Measurements from ENCODE around the gene PIP4K2A. TPM values are rescaled to one million over a fixed set of nuclear protein-coding genes. Genes with fewer than 3 reads are reported as not detected.

The PIP4K2A gene
- total and polyA plus RNA-seq, 2 donors (not counting 3 experiments of a cell fraction or from before 2014, with no cell fraction given) = 11.8 to 32.6 TPM

DNA sequence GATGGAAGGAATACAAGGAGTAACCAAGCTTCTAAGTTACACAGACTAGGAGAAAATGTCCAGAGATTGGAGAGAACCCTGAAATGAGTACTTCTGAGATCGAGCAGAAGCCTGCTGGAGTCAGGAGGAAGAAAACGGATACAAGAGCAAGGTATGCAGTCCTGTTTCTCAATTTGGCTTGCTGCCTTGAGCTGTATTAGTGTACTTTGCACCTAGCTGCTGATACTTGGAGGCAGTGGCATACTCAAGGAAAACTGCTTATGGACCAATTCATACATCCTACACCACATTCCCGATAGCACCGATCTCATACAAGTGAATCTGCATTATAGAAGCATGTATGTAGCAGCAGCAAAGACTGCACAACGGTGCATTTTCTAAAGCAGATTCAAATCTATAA, 14.4 kb downstream of the PIP4K2A start:
- H3K79me2 ChIP-seq (ENCODE audit: control insufficient read depth, insufficient read depth, low read length) = peaks cover 52% of the 10 kb centered on the region
- H3K9me1 ChIP-seq (replicated peaks; ENCODE audit: control insufficient read depth, extremely low read depth, insufficient read depth, low read length) = peaks cover 2% of the 10 kb centered on the region
- no peak for DNase-seq (ENCODE audit: low read depth, low spot score)
- CTCF ChIA-PET = no interaction called here
- intact Hi-C loops (cut with micrococcal nuclease) = no loop called here
- H4K20me1 ChIP-seq (replicated peaks; ENCODE audit: control insufficient read depth, extremely low read depth, insufficient read depth, low read length) = no peaks in the 10 kb centered on the region
- FAIRE-seq = no peak
- POLR2A ChIA-PET = no interaction called here
- no peak for TF ChIP-seq POLR2AphosphoS5 (IDR thresholded peaks at IDR 0.05; ENCODE audit: insufficient read depth, low read depth, low read length)
- no peak for TF ChIP-seq JUN (IDR thresholded peaks at IDR 0.05; ENCODE audit: borderline replicate concordance, insufficient read depth, insufficient read length, low read depth)
- TF ChIP-seq, protein P1, sequence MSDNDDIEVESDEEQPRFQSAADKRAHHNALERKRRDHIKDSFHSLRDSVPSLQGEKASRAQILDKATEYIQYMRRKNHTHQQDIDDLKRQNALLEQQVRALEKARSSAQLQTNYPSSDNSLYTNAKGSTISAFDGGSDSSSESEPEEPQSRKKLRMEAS (IDR thresholded peaks at IDR 0.05; ENCODE audit: insufficient read depth, insufficient read length) = no peak
- no peak for TF ChIP-seq GATA2 (IDR thresholded peaks at IDR 0.05; ENCODE audit: insufficient read depth, insufficient read length, low read depth, low read length)
- TF ChIP-seq, protein P2, sequence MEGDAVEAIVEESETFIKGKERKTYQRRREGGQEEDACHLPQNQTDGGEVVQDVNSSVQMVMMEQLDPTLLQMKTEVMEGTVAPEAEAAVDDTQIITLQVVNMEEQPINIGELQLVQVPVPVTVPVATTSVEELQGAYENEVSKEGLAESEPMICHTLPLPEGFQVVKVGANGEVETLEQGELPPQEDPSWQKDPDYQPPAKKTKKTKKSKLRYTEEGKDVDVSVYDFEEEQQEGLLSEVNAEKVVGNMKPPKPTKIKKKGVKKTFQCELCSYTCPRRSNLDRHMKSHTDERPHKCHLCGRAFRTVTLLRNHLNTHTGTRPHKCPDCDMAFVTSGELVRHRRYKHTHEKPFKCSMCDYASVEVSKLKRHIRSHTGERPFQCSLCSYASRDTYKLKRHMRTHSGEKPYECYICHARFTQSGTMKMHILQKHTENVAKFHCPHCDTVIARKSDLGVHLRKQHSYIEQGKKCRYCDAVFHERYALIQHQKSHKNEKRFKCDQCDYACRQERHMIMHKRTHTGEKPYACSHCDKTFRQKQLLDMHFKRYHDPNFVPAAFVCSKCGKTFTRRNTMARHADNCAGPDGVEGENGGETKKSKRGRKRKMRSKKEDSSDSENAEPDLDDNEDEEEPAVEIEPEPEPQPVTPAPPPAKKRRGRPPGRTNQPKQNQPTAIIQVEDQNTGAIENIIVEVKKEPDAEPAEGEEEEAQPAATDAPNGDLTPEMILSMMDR (IDR thresholded peaks at IDR 0.05; ENCODE audit: extremely low read depth in 1 of 2, insufficient read depth in 1 of 2, low read depth in 1 of 2, low read length in 2 of 2) = no peak
- TF ChIP-seq MYC (IDR thresholded peaks at IDR 0.05; ENCODE audit: low read depth, low read length) = no peak
- TF ChIP-seq EZH2 (IDR thresholded peaks at IDR 0.05; ENCODE audit: borderline replicate concordance, low read depth, low read length, severe bottlenecking) = no peak
- TF ChIP-seq POLR2A (IDR thresholded peaks at IDR 0.05; ENCODE audit: low read depth, low read length) = no peak
- no peak for TF ChIP-seq FOS (IDR thresholded peaks at IDR 0.05; ENCODE audit: borderline replicate concordance, insufficient read depth, low read length)
- H3K9me3 ChIP-seq (replicated peaks; ENCODE audit: control insufficient read depth, insufficient read depth, low read length) = no peaks in the 10 kb centered on the region
- no peak overlapping the region for H3K4me3 ChIP-seq (replicated peaks in 1 of 3; ENCODE audit: insufficient read depth in 1 of 3, low read depth in 1 of 3, low read length in 3 of 3)
- H3K4me2 ChIP-seq (ENCODE audit: insufficient read depth, low read length) = no peak overlapping the region
- H3K4me1 ChIP-seq (ENCODE audit: control insufficient read depth, extremely low read depth, insufficient read depth, low read length) = no peaks in the 10 kb centered on the region
- dilution Hi-C loops (cut with MboI; ENCODE audit: extremely low pct_ligation_motif_present, low sequenced_read_pairs) = no loop called here
- no peaks in the 10 kb centered on the region for H3K27me3 ChIP-seq (ENCODE audit: control insufficient read depth in 2 of 2, insufficient read depth in 2 of 2, low read length in 2 of 2)
- H2AFZ ChIP-seq (ENCODE audit: low read depth, low read length) = no peak overlapping the region
- H3K9ac ChIP-seq (replicated peaks; ENCODE audit: extremely low read depth, insufficient read depth, low read length) = no peak overlapping the region
- BruUV-seq (replicated peaks) = no TSS peak
- H3K27ac ChIP-seq (ENCODE audit: insufficient read depth, low read depth, low read length) = no peak overlapping the region
- no peaks in the 10 kb centered on the region for H3K36me3 ChIP-seq (ENCODE audit: control insufficient read depth in 2 of 2, extremely low read depth in 1 of 2, insufficient read depth in 2 of 2, low read length in 2 of 2)
